Effector CD4-positive, alpha-beta T cell (primary cell): ENCODE data around the gene TDRD5. TPM values are rescaled to one million over a fixed set of nuclear protein-coding genes. Genes with fewer than 3 reads are reported as not detected.

Source experiments
- DNase-seq: peaks from one replicate; pipeline ENCODE4 v3.0.0-alpha.2; 2020
- total RNA-seq: gene quantifications from one replicate; lab custom pipeline; 2026; lab: John Stamatoyannopoulos, UW

TDRD5 gene
- total RNA-seq: not detected

- DNase-seq: no peak
These were observed at the start of gene TDRD5 for GRCh38 chr1:179591592-179592580. TSS of gene TDRD5 (plus strand) at chr1:179591832. CDS start at chr1:179592616, 784 bp downstream.

- DNase-seq: no peak
These were observed 46.3 kb upstream of the TDRD5 start for GRCh38 chr1:179545321-179545720.

- DNase-seq: no peak
These were observed 44.6 kb upstream of the TDRD5 start for GRCh38 chr1:179547021-179547535.

GRCh38 chr1:179548666-179549367 lies 42.8 kb upstream of the TDRD5 start:
- no peak for DNase-seq

- no peak for DNase-seq
These were observed 42.3 kb upstream of the TDRD5 start for GRCh38 chr1:179549368-179549700.

GRCh38 chr1:179550746-179551682 lies 40.6 kb upstream of the TDRD5 start:
- DNase-seq: no peak

- DNase-seq: no peak
These were observed 37.2 kb upstream of the TDRD5 start for GRCh38 chr1:179554427-179554826.

- DNase-seq: no peak
These were observed 33.6 kb upstream of the TDRD5 start for GRCh38 chr1:179558078-179558477.

GRCh38 chr1:179575497-179576314 lies 15.9 kb upstream of the TDRD5 start, which contains the start of gene NPHS2:
TSS of gene NPHS2 (minus strand) at chr1:179575948. CDS start at chr1:179575864, 84 bp downstream.
- DNase-seq: no peak

GRCh38 chr1:179576509-179576908 lies 15.1 kb upstream of the TDRD5 start:
- DNase-seq: no peak

- DNase-seq: no peak
These were observed 7.8 kb upstream of the TDRD5 start for GRCh38 chr1:179583771-179584320.

- no peak for DNase-seq
These were observed 5.4 kb upstream of the TDRD5 start for GRCh38 chr1:179586107-179586823.

GRCh38 chr1:179587336-179587735 lies 4.3 kb upstream of the TDRD5 start:
- no peak for DNase-seq

- DNase-seq: no peak
These were observed 3.1 kb upstream of the TDRD5 start for GRCh38 chr1:179588425-179589024.

- DNase-seq: no peak
These were observed 2.1 kb upstream of the TDRD5 start for GRCh38 chr1:179589509-179589908.

- DNase-seq: no peak
These were observed 961 bp upstream of the TDRD5 start for GRCh38 chr1:179590671-179591070.

- no peak for DNase-seq
These were observed 410 bp upstream of the TDRD5 start for GRCh38 chr1:179591253-179591591.

- no peak for DNase-seq
These were observed 7.0 kb downstream of the TDRD5 start for GRCh38 chr1:179598631-179599030.

- DNase-seq: no peak
These were observed 8.1 kb downstream of the TDRD5 start for GRCh38 chr1:179599623-179600249.

GRCh38 chr1:179601093-179601492 lies 9.5 kb downstream of the TDRD5 start:
- no peak for DNase-seq
